GOT3 (cell line): Measurements from ENCODE around the gene VSIG2.

Source experiments
- DNase-seq: peaks from one replicate; lab custom pipeline; 2025; ENCODE audit warnings: mixed read lengths; lab: John Stamatoyannopoulos, UW

The VSIG2 gene

DNA sequence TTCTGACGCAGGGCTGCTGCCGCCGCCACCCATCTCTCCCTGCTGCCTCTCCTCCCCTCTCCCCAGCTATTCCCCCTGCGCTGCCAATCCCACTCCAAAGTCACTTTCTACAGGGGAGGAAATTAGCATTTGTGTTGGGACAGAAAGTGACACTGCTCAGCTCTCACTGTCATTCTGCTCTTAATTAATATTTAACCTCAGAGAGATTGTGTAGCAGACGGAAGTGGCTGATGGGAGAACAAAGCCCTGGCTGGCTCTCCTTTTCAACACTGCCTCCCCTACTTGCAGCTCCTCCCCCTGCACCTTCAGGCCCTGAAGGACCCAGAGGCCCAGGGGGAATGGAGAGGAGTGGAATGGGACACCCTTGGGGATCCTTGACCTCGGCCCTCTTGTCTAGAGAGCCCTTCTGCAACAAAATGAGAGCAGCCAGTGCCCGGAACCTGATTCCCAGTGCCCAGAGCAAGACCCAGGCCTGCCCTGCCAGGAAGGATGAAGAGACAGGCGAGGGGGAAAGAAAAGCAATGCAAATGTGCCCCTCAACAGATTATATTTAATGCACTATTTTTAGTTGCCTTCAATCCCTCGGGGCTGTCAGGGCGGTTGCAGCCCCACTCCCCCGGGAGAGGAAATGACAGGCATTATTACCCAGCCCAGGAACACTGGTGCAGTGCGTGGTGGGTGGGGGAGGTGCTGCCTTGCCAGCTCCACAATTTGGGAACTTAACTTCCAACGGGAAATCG is 26.9 kb downstream of the VSIG2 start:
- no peak for DNase-seq

GRCh38 chr11:124722176-124722575 is 29.9 kb downstream of the VSIG2 start:
- DNase-seq = no peak

- no peak for DNase-seq
Observed at GRCh38 chr11:124719534-124719933, 32.5 kb downstream of the VSIG2 start.

- DNase-seq = no peak
Observed at GRCh38 chr11:124718801-124719200, 33.3 kb downstream of the VSIG2 start.

GRCh38 chr11:124717786-124718651 is 34.0 kb downstream of the VSIG2 start:
- DNase-seq = no peak

GRCh38 chr11:124717421-124717785 is 34.7 kb downstream of the VSIG2 start:
- DNase-seq = no peak

- DNase-seq = no peak
Observed at GRCh38 chr11:124716591-124716990, 35.5 kb downstream of the VSIG2 start.

DNA sequence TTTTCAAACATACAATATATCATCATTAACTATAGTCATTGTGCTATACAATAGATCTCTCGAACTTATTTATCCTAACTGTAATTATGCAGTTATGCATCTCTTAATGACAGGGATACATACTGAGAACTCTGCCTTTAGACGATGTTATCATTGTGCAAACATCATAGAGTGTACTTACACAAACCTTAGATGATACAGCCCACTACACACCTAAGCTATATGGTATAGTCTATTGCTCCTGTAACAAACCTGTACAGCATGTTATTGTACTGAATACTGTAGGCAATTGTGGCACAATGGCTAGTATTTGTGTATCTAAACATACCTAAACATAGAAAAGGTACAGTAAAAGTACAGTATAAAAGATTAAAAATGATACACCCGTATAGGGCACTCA is 39.7 kb downstream of the VSIG2 start:
- DNase-seq = no peak

- DNase-seq = no peak
Observed at GRCh38 chr11:124707829-124708228, 44.2 kb downstream of the VSIG2 start.

- no peak for DNase-seq
Observed at GRCh38 chr11:124700028-124700427, 52.0 kb downstream of the VSIG2 start.

- no peak for DNase-seq
Observed at GRCh38 chr11:124699547-124699946, 52.5 kb downstream of the VSIG2 start.
